SU-DHL-6 (cell line): ENCODE results near the gene ABCA6.

Experiments
- H2AFZ ChIP-seq: fragments of 200-600 bp; sonication (generic); 2 replicates; pipeline ENCODE4 v1.6.1; 2014; ENCODE audit warnings: low read depth, mild to moderate bottlenecking, moderate library complexity, mixed read lengths, antibody characterized with exemption, low read length; ENCODE audit not compliant: severe bottlenecking
- H3F3A ChIP-seq: fragments of 200-600 bp; shearing (Covaris generic); 2 replicates; pipeline ENCODE4 v1.6.0; 2016; ENCODE audit warnings: antibody characterized with exemption, mild to moderate bottlenecking; ENCODE audit not compliant: insufficient read depth
- H3K27ac ChIP-seq: fragments of 200-600 bp; sonication (generic); 2 replicates; pipeline ENCODE4 v1.5.1; 2016; ENCODE audit warnings: low read depth, mild to moderate bottlenecking, low read length, moderate library complexity, mixed read lengths
- H3K27me3 ChIP-seq: fragments of 200-600 bp; sonication (generic), shearing (Covaris generic); 2 replicates; pipeline ENCODE4 v1.6.0; 2014; ENCODE audit warnings: mild to moderate bottlenecking, low read length
- H3K36me3 ChIP-seq: fragments of 200-600 bp; sonication (generic); 2 replicates; pipeline ENCODE4 v1.6.1; 2014; ENCODE audit warnings: mild to moderate bottlenecking, low read length, mixed read lengths
- H3K4me2 ChIP-seq: fragments of 300-600, 200-600 bp; shearing (Covaris generic), sonication (generic); 2 replicates; pipeline ENCODE4 v1.6.0; 2014; ENCODE audit warnings: low read length, low read depth, mild to moderate bottlenecking; ENCODE audit not compliant: poor library complexity, severe bottlenecking
- H3K4me3 ChIP-seq: fragments of 200-600 bp; sonication (generic); 2 replicates; pipeline ENCODE4 v1.5.1; 2014; ENCODE audit warnings: antibody characterized with exemption, low read length, mild to moderate bottlenecking, mixed read lengths; ENCODE audit not compliant: insufficient read depth, poor library complexity, severe bottlenecking
- H3K79me2 ChIP-seq: fragments of 200-600 bp; sonication (generic); 2 replicates; pipeline ENCODE4 v1.6.1; 2014; ENCODE audit warnings: mild to moderate bottlenecking, low read length, moderate library complexity; ENCODE audit not compliant: insufficient read depth
- H3K9ac ChIP-seq: fragments of 200-600 bp; sonication (generic); 2 replicates; pipeline ENCODE4 v1.7.0; 2014; ENCODE audit warnings: mild to moderate bottlenecking, low read length
- H3K9me2 ChIP-seq: fragments of 200-600 bp; sonication (generic); replicated peaks from 2 replicates; pipeline ENCODE4 v1.6.1; 2014; ENCODE audit warnings: low read length; ENCODE audit not compliant: insufficient read depth
- H3K9me3 ChIP-seq: fragments of 200-600 bp; sonication (generic); 2 replicates; pipeline ENCODE4 v1.6.1; 2014; ENCODE audit warnings: low read length, mixed read lengths; ENCODE audit not compliant: insufficient read depth
- H4K20me1 ChIP-seq: fragments of 200-600 bp; sonication (generic); 2 replicates; pipeline ENCODE4 v1.6.1; 2014; ENCODE audit warnings: low read depth, mild to moderate bottlenecking, antibody characterized with exemption, low read length, moderate library complexity, mixed read lengths
- EZH2phosphoT487 ChIP-seq: fragments of 200-600 bp; sonication (generic), shearing (Covaris generic); conservative IDR thresholded peaks from 2 replicates; pipeline ENCODE4 v1.6.1; 2018; ENCODE audit warnings: mild to moderate bottlenecking, antibody characterized with exemption, low read length, moderate library complexity, mixed read lengths
- TF ChIP-seq, protein P1 (sequence below): fragments of 200-600 bp; sonication (generic); IDR thresholded peaks from one replicate; pipeline ENCODE4 v1.5.1; 2017; ENCODE audit warnings: antibody characterized with exemption, mild to moderate bottlenecking, low read length, moderate library complexity; ENCODE audit not compliant: insufficient read depth, poor library complexity, severe bottlenecking

The ABCA6 gene

DNA sequence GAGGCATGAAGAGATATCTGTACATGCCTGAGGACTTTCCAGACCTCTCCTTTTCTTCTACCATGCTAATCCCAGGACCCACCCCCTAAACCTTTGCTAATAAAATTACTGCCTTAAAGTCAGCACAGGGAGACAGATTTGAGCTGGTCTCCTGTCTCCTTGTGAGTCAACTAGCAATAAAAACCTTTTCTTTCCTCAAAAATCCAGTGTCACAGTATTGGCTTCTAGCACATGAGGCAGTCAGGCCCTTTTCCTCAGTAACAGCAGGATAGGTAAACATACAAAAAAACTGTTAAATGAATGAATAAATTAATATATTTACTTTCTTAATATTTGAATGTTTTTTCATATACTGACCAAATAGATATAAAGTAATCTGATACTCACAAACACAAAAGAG, 45.6 kb upstream of the ABCA6 start:
- Histone ChIP-seq H4K20me1 (no peaks in the 10 kb centered on the region), H3K79me2 (no peaks in the 10 kb centered on the region), H3K4me3 (no peak overlapping the region), H2AFZ (no peak overlapping the region), H3K27ac (no peak overlapping the region), H3K4me2 (no peak overlapping the region), H3K36me3 (no peaks in the 10 kb centered on the region), H3K9me3 (no peaks in the 10 kb centered on the region), H3K27me3 (no peaks in the 10 kb centered on the region), H3K9me2 (no peaks in the 10 kb centered on the region), H3K9ac (no peak overlapping the region), H3F3A (no peaks in the 10 kb centered on the region)
- TF ChIP-seq EZH2phosphoT487 = no peak

DNA sequence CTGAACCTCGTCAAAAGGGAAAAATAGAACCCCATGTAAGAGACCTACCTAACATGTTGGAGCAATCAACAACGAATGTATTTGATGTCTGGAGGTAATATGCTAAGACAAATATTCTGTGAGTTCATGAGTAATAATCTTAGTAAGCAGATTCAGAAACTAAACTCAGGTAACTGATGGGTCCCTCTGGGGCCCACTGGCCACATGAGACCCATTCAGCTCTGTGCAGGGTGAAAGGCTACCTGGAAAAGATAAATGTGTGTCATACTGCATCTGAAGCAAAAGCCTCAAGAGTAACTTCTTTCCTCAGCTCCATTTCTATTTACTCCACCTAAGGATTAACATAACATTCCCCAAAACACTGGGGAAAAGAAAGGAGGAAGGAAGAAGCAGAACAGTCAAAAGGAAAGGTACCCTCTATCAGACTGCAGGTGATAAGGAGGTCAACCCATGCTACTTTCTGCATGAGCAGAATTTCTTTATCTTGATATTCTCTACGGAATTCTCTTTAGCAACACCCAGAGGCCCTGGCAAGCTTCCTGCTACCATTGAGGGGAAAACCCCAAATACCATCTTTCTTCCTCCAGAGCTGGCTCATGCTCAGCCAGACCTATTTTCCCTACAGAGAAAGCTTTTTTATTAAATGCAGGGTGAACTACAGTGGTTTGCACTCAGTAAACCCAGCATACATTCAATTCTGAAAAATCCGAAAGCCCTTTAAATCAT, 37.7 kb upstream of the ABCA6 start:
- Histone ChIP-seq H3K4me2 (no peak overlapping the region), H2AFZ (no peak overlapping the region), H3K9me2 (no peaks in the 10 kb centered on the region), H3K36me3 (no peaks in the 10 kb centered on the region), H3K4me3 (no peak overlapping the region), H3F3A (no peaks in the 10 kb centered on the region), H3K9me3 (no peaks in the 10 kb centered on the region), H4K20me1 (no peaks in the 10 kb centered on the region), H3K79me2 (no peaks in the 10 kb centered on the region), H3K27ac (no peak overlapping the region), H3K9ac (no peak overlapping the region), H3K27me3 (no peaks in the 10 kb centered on the region)
- TF ChIP-seq, protein P1, sequence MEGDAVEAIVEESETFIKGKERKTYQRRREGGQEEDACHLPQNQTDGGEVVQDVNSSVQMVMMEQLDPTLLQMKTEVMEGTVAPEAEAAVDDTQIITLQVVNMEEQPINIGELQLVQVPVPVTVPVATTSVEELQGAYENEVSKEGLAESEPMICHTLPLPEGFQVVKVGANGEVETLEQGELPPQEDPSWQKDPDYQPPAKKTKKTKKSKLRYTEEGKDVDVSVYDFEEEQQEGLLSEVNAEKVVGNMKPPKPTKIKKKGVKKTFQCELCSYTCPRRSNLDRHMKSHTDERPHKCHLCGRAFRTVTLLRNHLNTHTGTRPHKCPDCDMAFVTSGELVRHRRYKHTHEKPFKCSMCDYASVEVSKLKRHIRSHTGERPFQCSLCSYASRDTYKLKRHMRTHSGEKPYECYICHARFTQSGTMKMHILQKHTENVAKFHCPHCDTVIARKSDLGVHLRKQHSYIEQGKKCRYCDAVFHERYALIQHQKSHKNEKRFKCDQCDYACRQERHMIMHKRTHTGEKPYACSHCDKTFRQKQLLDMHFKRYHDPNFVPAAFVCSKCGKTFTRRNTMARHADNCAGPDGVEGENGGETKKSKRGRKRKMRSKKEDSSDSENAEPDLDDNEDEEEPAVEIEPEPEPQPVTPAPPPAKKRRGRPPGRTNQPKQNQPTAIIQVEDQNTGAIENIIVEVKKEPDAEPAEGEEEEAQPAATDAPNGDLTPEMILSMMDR = no peak
- no peak for TF ChIP-seq EZH2phosphoT487

DNA sequence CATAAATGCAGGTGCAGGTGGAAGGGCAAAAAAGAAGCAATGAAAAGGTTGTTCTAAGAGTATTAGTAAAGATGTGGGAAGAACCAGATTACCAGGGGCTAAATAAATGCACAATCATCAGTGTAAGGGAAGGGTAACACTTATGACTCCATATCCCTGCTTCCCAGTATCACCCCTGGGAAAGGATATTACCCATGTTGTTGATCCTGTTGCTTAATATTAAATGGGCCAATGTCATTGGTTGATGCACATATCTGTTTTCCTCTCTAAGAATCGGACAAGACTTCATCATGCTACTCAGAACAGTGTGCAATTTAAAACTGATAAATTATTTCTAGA, 34.7 kb upstream of the ABCA6 start:
- Histone ChIP-seq H3K4me2 (no peak overlapping the region), H3F3A (no peaks in the 10 kb centered on the region), H3K9ac (no peak overlapping the region), H4K20me1 (no peaks in the 10 kb centered on the region), H3K27ac (no peak overlapping the region), H3K79me2 (no peaks in the 10 kb centered on the region), H3K4me3 (no peak overlapping the region), H3K9me2 (no peaks in the 10 kb centered on the region), H3K36me3 (no peaks in the 10 kb centered on the region), H2AFZ (no peak overlapping the region), H3K27me3 (no peaks in the 10 kb centered on the region), H3K9me3 (no peaks in the 10 kb centered on the region)
- TF ChIP-seq, protein P1 = no peak
- no peak for TF ChIP-seq EZH2phosphoT487

DNA sequence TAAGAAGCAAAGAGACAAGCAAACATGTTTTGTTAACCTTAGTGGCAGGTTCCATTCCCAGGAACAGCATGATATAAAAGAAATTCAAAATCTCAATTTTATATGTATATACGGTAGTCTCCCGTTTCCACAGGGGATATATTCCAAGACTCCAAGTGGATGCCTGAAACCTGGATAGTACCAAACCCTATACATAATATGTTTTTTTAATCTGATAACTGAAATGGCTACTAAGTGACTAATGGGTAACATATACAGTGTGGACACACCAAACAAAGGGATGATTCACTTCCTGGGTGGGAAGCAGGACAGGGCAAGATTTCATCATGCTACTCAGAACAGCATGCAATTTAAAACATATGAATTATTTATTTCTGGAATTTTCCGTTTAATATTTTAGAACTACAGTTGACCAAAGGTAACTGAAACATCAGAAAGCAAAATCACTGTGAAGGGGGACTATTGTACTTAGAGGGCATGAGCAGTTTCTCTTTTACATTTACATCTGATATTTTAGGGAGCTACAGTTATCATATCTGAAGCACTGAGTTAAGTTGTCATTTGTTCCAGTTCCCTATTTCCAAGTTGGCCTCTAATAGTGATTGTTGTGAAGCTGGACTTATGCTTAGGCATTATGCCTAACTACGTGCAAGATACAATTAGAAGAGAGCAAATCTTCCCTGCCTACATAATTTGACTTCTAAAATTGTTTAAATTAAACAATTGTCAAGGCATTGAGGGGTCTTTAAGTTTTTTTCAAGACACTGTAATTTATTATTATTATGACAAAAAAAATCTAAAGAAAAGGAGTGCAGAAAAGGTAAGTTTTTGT, 34.1 kb upstream of the ABCA6 start:
- H3F3A ChIP-seq = no peaks in the 10 kb centered on the region
- no peak overlapping the region for H3K9ac ChIP-seq
- H3K27ac ChIP-seq = no peak overlapping the region

More for the DNA sequence above, 34.1 kb upstream of the ABCA6 start:
- Histone ChIP-seq H3K9me3 (no peaks in the 10 kb centered on the region), H3K9me2 (no peaks in the 10 kb centered on the region), H3K79me2 (no peaks in the 10 kb centered on the region), H3K36me3 (no peaks in the 10 kb centered on the region), H3K4me2 (no peak overlapping the region), H3K27me3 (no peaks in the 10 kb centered on the region), H2AFZ (no peak overlapping the region), H3K4me3 (no peak overlapping the region), H4K20me1 (no peaks in the 10 kb centered on the region)
- no peak for TF ChIP-seq EZH2phosphoT487
- TF ChIP-seq, protein P1 = no peak
